Forelimb muscle (tissue), 1 donor: ENCODE measurements around the gene OGFOD1. TPM values are rescaled to one million over a fixed set of nuclear protein-coding genes. Genes with fewer than 3 reads are reported as not detected.

Experiments used
- DNase-seq: peaks from one replicate; pipeline ENCODE4 v3.0.0-alpha.2; 2013; ENCODE audit warnings: low read depth
- polyA plus RNA-seq: library from polyadenylated mRNA; unstranded; fragments of 120-200 nt; gene quantifications from one replicate; pipeline ENCODE4 v1.2.1, GENCODE V29; 2013; ENCODE audit not compliant: insufficient read length

OGFOD1 gene
- polyA plus RNA-seq, 1 donor, result 36.5 TPM

DNA sequence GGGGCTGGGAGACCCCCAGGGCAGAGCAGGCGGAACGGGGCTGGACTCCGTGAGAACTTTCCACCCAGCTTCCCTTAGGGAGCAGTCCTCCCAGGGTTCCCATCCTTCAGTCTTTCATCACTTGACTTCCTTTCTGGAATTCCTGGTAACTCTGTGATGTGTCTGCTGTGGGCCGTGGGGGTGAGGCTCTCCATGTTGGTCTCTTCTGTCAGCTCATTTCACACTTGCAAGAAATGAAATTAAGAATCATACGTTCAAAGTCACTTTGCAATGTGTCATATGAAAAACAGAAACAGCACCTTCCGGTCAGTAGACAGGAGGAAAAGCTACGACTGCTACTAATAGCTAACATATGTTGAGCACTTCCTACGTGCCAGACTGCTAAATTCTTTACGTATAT, 73.9 kb downstream of the OGFOD1 start:
- no peak for DNase-seq

Other genes starting within 250 kb of the OGFOD1 start
- gene AMFR, start 26.0 kb upstream of the OGFOD1 start, polyA plus RNA-seq, result 46.3 TPM
- gene NUDT21, start 222 bp upstream of the OGFOD1 start, polyA plus RNA-seq, result 52.5 TPM
- gene BBS2, start 68.5 kb downstream of the OGFOD1 start, polyA plus RNA-seq, result 47.5 TPM
- not detected for gene MT4, start 113.5 kb downstream of the OGFOD1 start, polyA plus RNA-seq
- gene MT3, start 138.0 kb downstream of the OGFOD1 start, polyA plus RNA-seq, result 19.1 TPM
- gene MT2A, start 157.0 kb downstream of the OGFOD1 start, polyA plus RNA-seq, result 21.8 TPM
- 15.4 TPM for gene MT1E, start 174.2 kb downstream of the OGFOD1 start, polyA plus RNA-seq
- 1.2 TPM for gene MT1M, start 181.1 kb downstream of the OGFOD1 start, polyA plus RNA-seq
- gene MT1A, start 187.1 kb downstream of the OGFOD1 start, polyA plus RNA-seq, result not detected
- gene MT1B, start 200.3 kb downstream of the OGFOD1 start, polyA plus RNA-seq, result not detected
- 1.6 TPM for gene MT1F, start 206.4 kb downstream of the OGFOD1 start, polyA plus RNA-seq
- not detected for gene MT1G, start 216.5 kb downstream of the OGFOD1 start, polyA plus RNA-seq
- not detected for gene MT1H, start 218.3 kb downstream of the OGFOD1 start, polyA plus RNA-seq
- gene MT1X, start 230.9 kb downstream of the OGFOD1 start, polyA plus RNA-seq, result 10.3 TPM